Mesothelial cell of epicardium (in vitro differentiated cells): ENCODE measurements around the gene COL5A1. TPM values are rescaled to one million over a fixed set of nuclear protein-coding genes. Genes with fewer than 3 reads are reported as not detected.

ENCODE experiments used
- DNase-seq, 2 experiments: peaks; one replicate each; pipeline ENCODE4 v3.0.0; 2021; ENCODE audit warnings: low spot score in 2 of 2; ENCODE audit not compliant: unreplicated experiment in 2 of 2
- H3K27ac Mint-ChIP-seq: 2 replicates; pipeline ENCODE4 v1.8.0; 2021; ENCODE audit warnings: mixed read lengths
- H3K27me3 Mint-ChIP-seq: 2 replicates; pipeline ENCODE4 v1.8.0; 2021; ENCODE audit warnings: low read depth, mixed read lengths
- H3K36me3 Mint-ChIP-seq: 2 replicates; pipeline ENCODE4 v1.8.0; 2021; ENCODE audit warnings: mixed read lengths
- H3K4me1 Mint-ChIP-seq: 2 replicates; pipeline ENCODE4 v1.8.0; 2021; ENCODE audit warnings: mixed read lengths
- H3K4me3 Mint-ChIP-seq: 2 replicates; pipeline ENCODE4 v1.8.0; 2021; ENCODE audit warnings: mild to moderate bottlenecking, moderate library complexity, mixed read lengths
- H3K9me3 Mint-ChIP-seq: 2 replicates; pipeline ENCODE4 v1.8.0; 2021; ENCODE audit warnings: mixed read lengths
- CTCF ChIP-seq: fragments of 200-600 bp; sonication (generic); IDR thresholded peaks from one replicate; pipeline ENCODE4 v1.5.0; 2021; ENCODE audit warnings: antibody characterized with exemption; ENCODE audit not compliant: unreplicated experiment
- total RNA-seq: library from RNA; stranded (reverse); gene quantifications from 3 replicates; pipeline ENCODE4 v1.2.1, GENCODE V29; 2021

The COL5A1 gene
- total RNA-seq, 1 donor from 2014 or later: 605 TPM

GRCh38 chr9:134887686-134888602, 246.3 kb downstream of the COL5A1 start:
- Mint-ChIP-seq H3K4me1 (peaks cover 5% of the 10 kb centered on the region), H3K9me3 (no peaks in the 10 kb centered on the region), H3K4me3 (no peak overlapping the region), H3K36me3 (no peaks in the 10 kb centered on the region), H3K27me3 (peaks cover 9% of the 10 kb centered on the region), H3K27ac (no peak overlapping the region)
- TF ChIP-seq CTCF: no peak
- peak in 1 of 2 experiments; percentile 35 for DNase-seq

DNA sequence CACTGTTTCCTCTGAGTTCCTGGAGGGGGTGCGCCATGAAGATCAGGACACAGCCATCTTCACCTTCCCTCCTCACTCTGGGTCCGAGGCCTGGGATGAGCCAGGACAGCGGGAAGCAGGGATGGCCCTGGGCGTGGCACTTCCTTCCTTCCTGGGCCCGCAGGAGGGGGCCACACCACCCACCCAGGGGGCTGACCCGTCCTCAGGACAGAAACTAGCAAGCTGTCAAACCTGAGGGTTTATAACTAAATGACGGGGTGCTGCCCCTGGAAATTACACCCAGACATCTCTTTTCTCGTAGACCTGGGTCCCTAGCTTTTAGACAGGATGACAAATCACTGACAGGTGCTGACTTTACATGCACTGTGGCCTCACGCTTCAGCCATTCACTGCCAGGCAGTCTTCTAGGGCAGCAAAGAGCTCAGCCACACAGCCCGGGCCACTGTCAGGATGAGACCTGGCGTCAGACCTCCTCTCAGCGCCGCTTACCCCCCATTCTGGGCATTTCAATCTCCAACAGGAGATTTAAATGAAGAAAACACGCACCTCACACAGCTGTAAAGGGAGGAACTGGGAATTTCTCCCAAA, 247.1 kb downstream of the COL5A1 start:
- peak in 1 of 2 experiments; percentile 7 for DNase-seq
- Mint-ChIP-seq H3K27me3 (peaks cover 9% of the 10 kb centered on the region), H3K9me3 (no peaks in the 10 kb centered on the region), H3K36me3 (no peaks in the 10 kb centered on the region), H3K4me3 (no peak overlapping the region), H3K4me1 (peaks cover 5% of the 10 kb centered on the region), H3K27ac (no peak overlapping the region)
- no peak for TF ChIP-seq CTCF

DNA sequence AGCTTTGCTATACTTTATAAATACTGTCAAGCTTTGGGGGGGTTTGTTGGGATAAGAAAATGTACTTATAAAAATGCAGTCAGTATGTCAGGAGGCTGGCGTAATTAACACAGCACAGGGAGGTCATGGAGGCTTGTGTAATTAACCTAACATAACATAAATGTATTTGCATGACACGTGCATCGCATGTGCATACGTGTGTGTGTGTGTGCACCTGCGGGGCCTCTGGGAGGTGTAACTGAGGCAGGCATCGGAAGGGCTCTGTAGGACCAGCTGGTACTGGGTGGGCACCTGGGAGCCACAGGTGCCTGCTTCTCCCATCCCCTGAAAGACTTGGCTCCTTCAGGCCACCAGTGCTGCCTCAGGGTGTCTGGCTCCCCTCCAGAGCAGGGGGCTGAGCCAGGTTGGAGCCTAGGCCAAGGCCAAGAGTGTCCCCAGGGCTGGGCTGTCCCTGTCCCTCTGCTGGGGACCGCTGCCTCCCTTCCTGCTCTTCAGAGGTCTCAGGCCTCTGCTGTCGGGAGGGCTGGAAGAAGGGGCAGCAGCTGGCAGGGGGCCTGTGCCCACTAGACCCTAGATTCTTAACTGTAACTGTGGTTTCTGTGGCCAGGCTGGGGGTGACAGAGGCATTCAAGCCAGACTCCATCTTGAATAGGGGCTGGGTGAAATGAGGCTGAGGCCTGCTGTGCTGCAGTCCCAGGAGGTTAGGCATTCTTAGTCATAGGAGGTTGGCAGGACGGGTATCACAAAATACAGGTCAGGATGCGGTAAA, 248.0 kb downstream of the COL5A1 start:
- Mint-ChIP-seq H3K4me1 (peaks cover 5% of the 10 kb centered on the region), H3K4me3 (no peak overlapping the region), H3K9me3 (no peaks in the 10 kb centered on the region), H3K27ac (no peak overlapping the region), H3K36me3 (no peaks in the 10 kb centered on the region), H3K27me3 (peaks cover 9% of the 10 kb centered on the region)
- DNase-seq: peak in 1 of 2 experiments; percentile 13
- no peak for TF ChIP-seq CTCF

DNA sequence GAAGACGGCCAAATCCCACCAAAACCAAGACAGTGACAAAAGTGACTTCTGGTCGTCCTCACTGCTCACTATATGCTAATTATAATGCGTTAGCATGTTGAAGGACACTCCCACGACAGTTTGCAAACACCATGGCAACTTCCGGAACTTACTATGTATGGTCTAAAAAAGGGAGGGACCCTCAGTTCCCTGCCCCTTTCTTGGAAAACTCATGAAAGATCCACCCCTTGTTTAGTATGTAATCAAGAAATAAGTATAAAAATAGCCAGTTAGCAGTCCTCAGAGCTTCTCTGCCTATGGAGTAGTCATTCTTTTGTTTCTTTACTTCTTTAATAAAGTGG, 248.5 kb downstream of the COL5A1 start:
- Mint-ChIP-seq H3K4me3 (no peak overlapping the region), H3K36me3 (no peaks in the 10 kb centered on the region), H3K4me1 (peaks cover 6% of the 10 kb centered on the region), H3K27ac (no peak overlapping the region), H3K9me3 (no peaks in the 10 kb centered on the region), H3K27me3 (peaks cover 9% of the 10 kb centered on the region)
- TF ChIP-seq CTCF: no peak
- DNase-seq: no peak

DNA sequence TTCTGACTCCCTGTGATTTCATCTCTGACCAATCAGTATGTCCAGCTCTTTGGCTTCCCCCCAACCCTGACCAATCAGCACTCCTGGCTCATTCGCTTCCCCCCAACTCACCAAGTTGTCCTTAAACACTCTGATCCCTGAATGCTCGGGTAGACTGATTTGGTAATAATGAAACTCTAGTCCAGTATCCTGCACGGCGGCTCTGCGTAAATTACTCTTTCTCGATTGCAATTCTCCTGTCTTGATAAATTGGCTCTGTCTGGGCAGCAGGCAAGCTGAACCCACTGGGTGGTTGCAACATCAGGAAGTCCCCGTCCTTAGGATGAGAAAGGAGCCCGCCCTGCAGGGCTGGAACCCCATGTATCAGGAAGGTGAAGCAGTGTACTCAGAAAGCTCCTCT, 249.4 kb downstream of the COL5A1 start:
- TF ChIP-seq CTCF: no peak
- H3K27ac Mint-ChIP-seq: no peak overlapping the region
- peak in 1 of 2 experiments; percentile 19 for DNase-seq
- peaks cover 9% of the 10 kb centered on the region for H3K27me3 Mint-ChIP-seq
- no peaks in the 10 kb centered on the region for H3K36me3 Mint-ChIP-seq
- peaks cover 13% of the 10 kb centered on the region for H3K4me1 Mint-ChIP-seq
- H3K9me3 Mint-ChIP-seq: no peaks in the 10 kb centered on the region
- no peak overlapping the region for H3K4me3 Mint-ChIP-seq
